ENCODE measurements around the gene CD33.

DNA sequence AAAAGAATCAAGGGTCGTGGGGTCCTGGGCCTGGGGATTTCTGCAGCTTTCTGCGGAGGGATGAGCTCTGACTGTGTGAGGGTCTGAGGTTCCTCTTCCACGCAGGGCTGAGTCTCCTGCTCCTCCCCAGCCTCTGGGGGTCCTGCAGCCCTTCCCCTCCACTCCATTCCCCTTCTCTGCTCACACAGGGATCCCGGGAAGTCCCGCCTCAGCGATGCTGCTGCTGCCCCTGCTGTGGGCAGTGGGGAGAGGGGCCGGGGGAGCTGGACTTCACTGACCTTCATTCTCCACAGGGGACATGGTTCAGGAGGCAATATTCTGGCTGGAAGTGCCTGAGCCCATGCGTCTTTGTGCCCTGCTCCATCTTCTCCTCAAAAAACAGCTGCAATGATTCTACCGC is 26.2 kb upstream of the CD33 start:
- TF ChIP-seq POLR2A (IDR thresholded peaks at IDR 0.05) = no peak
- TF ChIP-seq, protein P1, sequence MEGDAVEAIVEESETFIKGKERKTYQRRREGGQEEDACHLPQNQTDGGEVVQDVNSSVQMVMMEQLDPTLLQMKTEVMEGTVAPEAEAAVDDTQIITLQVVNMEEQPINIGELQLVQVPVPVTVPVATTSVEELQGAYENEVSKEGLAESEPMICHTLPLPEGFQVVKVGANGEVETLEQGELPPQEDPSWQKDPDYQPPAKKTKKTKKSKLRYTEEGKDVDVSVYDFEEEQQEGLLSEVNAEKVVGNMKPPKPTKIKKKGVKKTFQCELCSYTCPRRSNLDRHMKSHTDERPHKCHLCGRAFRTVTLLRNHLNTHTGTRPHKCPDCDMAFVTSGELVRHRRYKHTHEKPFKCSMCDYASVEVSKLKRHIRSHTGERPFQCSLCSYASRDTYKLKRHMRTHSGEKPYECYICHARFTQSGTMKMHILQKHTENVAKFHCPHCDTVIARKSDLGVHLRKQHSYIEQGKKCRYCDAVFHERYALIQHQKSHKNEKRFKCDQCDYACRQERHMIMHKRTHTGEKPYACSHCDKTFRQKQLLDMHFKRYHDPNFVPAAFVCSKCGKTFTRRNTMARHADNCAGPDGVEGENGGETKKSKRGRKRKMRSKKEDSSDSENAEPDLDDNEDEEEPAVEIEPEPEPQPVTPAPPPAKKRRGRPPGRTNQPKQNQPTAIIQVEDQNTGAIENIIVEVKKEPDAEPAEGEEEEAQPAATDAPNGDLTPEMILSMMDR (IDR thresholded peaks at IDR 0.05) = no peak

All from esophagus squamous epithelium (tissue), 4 donors.